OCI-LY3 (cell line): ENCODE data around the gene NKIRAS2.
A peak's percentile ranks its signal among the peaks of the same experiment; 100 is the strongest.

Experiments used
- H2AFZ ChIP-seq: fragments of 200-600, 300-600 bp; shearing (Covaris generic); 2 replicates; pipeline ENCODE4 v1.6.0; 2014; ENCODE audit warnings: antibody characterized with exemption, low read depth, low read length
- H3K27ac ChIP-seq: fragments of 200-600, 300-600 bp; sonication (generic); 2 replicates; pipeline ENCODE4 v1.5.1; 2014; ENCODE audit warnings: mild to moderate bottlenecking, low read length, moderate library complexity, mixed read lengths
- H3K27me3 ChIP-seq: fragments of 200-600, 300-600 bp; sonication (generic); 2 replicates; pipeline ENCODE4 v1.6.1; 2014; ENCODE audit warnings: low read depth, low read length, mixed read lengths
- H3K36me3 ChIP-seq: fragments of 200-600, 300-600 bp; sonication (generic); replicated peaks from 2 replicates; pipeline ENCODE3; 2014; ENCODE audit warnings: low read depth, low read length, mixed read lengths
- H3K4me1 ChIP-seq: fragments of 300-600, 200-600 bp; sonication (generic); 2 replicates; pipeline ENCODE4 v1.6.1; 2014; ENCODE audit warnings: low read length, mixed read lengths
- H3K4me2 ChIP-seq: fragments of 200-600, 300-600 bp; sonication (generic); 2 replicates; pipeline ENCODE4 v1.6.1; 2014; ENCODE audit warnings: low read length, mixed read lengths
- H3K4me3 ChIP-seq: fragments of 300-600, 200-600 bp; sonication (generic); 2 replicates; pipeline ENCODE4 v1.5.1; 2014; ENCODE audit warnings: antibody characterized with exemption, mild to moderate bottlenecking, low read length, moderate library complexity
- H3K79me2 ChIP-seq: fragments of 300-600, 200-600 bp; shearing (Covaris generic); 2 replicates; pipeline ENCODE4 v1.6.1; 2014; ENCODE audit warnings: mild to moderate bottlenecking, low read length, mixed read lengths
- H3K9ac ChIP-seq: fragments of 300-600, 200-600 bp; shearing (Covaris generic); 2 replicates; pipeline ENCODE4 v1.6.0; 2014; ENCODE audit warnings: mild to moderate bottlenecking, low read length, moderate library complexity
- H3K9me3 ChIP-seq: fragments of 200-600, 300-600 bp; shearing (Covaris generic); 2 replicates; pipeline ENCODE4 v1.6.1; 2014; ENCODE audit warnings: low read length, mixed read lengths; ENCODE audit not compliant: insufficient read depth
- H4K20me1 ChIP-seq: fragments of 200-600, 300-600 bp; sonication (generic); 2 replicates; pipeline ENCODE4 v1.6.1; 2016; ENCODE audit warnings: low read length, mixed read lengths; ENCODE audit not compliant: insufficient read depth
- EZH2phosphoT487 ChIP-seq: fragments of 200-600 bp; shearing (Covaris generic); IDR thresholded peaks from 2 replicates; pipeline ENCODE4 v1.6.1; 2018; ENCODE audit warnings: antibody characterized with exemption, mixed run types, low read depth
- TF ChIP-seq, protein P1 (sequence below): fragments of 200-600, 300-600 bp; sonication (generic); IDR thresholded peaks from 2 replicates; pipeline ENCODE4 v1.5.1; 2014; ENCODE audit warnings: antibody characterized with exemption, low read length, low read depth

NKIRAS2 gene

GRCh38 chr17:41987642-41988041 is 32.2 kb upstream of the NKIRAS2 start:
- Histone ChIP-seq H3K27ac (peak overlapping the region; percentile 51), H3K79me2 (no peaks in the 10 kb centered on the region), H3K36me3 (peaks cover 68% of the 10 kb centered on the region)

GRCh38 chr17:41988418-41988817 is 31.5 kb upstream of the NKIRAS2 start:
- no peak overlapping the region for H2AFZ ChIP-seq
- H3K79me2 ChIP-seq = no peaks in the 10 kb centered on the region
- H3K4me1 ChIP-seq = peaks cover 41% of the 10 kb centered on the region
- TF ChIP-seq, protein P1, sequence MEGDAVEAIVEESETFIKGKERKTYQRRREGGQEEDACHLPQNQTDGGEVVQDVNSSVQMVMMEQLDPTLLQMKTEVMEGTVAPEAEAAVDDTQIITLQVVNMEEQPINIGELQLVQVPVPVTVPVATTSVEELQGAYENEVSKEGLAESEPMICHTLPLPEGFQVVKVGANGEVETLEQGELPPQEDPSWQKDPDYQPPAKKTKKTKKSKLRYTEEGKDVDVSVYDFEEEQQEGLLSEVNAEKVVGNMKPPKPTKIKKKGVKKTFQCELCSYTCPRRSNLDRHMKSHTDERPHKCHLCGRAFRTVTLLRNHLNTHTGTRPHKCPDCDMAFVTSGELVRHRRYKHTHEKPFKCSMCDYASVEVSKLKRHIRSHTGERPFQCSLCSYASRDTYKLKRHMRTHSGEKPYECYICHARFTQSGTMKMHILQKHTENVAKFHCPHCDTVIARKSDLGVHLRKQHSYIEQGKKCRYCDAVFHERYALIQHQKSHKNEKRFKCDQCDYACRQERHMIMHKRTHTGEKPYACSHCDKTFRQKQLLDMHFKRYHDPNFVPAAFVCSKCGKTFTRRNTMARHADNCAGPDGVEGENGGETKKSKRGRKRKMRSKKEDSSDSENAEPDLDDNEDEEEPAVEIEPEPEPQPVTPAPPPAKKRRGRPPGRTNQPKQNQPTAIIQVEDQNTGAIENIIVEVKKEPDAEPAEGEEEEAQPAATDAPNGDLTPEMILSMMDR = no peak
- TF ChIP-seq EZH2phosphoT487 = no peak
- no peak overlapping the region for H3K4me2 ChIP-seq
- H3K9me3 ChIP-seq = no peaks in the 10 kb centered on the region
- no peaks in the 10 kb centered on the region for H4K20me1 ChIP-seq
- peak overlapping the region; percentile 51 for H3K27ac ChIP-seq
- H3K4me3 ChIP-seq = no peak overlapping the region
- no peak overlapping the region for H3K9ac ChIP-seq
- H3K27me3 ChIP-seq = no peaks in the 10 kb centered on the region
- peaks cover 71% of the 10 kb centered on the region for H3K36me3 ChIP-seq

More at GRCh38 chr17:41987642-41988041, 32.2 kb upstream of the NKIRAS2 start:
- Histone ChIP-seq H3K9ac (no peak overlapping the region), H3K4me1 (peaks cover 49% of the 10 kb centered on the region), H3K9me3 (no peaks in the 10 kb centered on the region), H3K4me3 (no peak overlapping the region), H3K27me3 (no peaks in the 10 kb centered on the region), H3K4me2 (no peak overlapping the region), H4K20me1 (no peaks in the 10 kb centered on the region), H2AFZ (no peak overlapping the region)
- TF ChIP-seq EZH2phosphoT487 = no peak
- TF ChIP-seq, protein P1 = no peak

DNA sequence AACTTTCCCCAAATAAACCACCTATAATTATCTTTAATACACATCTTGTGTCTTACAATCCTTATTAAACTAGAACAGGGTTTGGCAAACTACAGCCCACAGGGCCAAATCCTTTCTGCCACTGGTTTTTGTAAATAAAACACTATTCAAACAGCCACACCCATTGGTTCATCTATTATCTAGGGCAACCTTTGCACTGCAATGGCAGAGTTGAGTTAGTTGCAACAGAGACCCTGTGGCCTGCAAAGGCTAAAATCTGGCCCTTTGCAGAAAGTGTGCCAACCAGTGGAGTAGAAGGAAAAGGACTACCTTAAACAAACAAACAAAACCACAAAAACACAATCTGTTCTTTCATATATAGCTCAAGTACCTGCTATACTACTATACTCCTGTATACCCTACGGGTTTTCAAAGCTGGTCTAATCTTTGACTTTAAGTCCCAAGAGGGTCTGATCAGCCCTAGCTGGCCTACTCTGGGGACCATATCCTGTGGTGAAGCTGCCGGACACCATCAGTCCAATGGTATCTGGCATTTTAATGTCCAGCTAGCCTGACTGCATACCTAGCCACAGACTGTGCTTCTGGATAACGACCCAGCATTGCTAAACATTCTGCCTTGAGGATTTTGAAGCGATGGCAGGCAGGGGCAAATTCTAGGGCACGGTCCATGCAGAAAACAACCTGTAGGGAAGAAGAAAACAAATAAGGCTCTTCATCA is 30.0 kb upstream of the NKIRAS2 start:
- Histone ChIP-seq H4K20me1 (no peaks in the 10 kb centered on the region), H3K9me3 (no peaks in the 10 kb centered on the region), H3K4me1 (peaks cover 30% of the 10 kb centered on the region), H3K79me2 (peaks cover 3% of the 10 kb centered on the region), H3K9ac (no peak overlapping the region), H3K27me3 (no peaks in the 10 kb centered on the region), H3K27ac (no peak overlapping the region), H3K36me3 (peaks cover 72% of the 10 kb centered on the region), H3K4me2 (no peak overlapping the region), H2AFZ (no peak overlapping the region), H3K4me3 (no peak overlapping the region)
- no peak for TF ChIP-seq EZH2phosphoT487
- TF ChIP-seq, protein P1 = no peak

- no peak overlapping the region for H3K4me2 ChIP-seq
- H3K9ac ChIP-seq = no peak overlapping the region
- no peaks in the 10 kb centered on the region for H3K9me3 ChIP-seq
- H4K20me1 ChIP-seq = no peaks in the 10 kb centered on the region
- peaks cover 42% of the 10 kb centered on the region for H3K4me1 ChIP-seq
- peaks cover 10% of the 10 kb centered on the region for H3K79me2 ChIP-seq
- no peak for TF ChIP-seq EZH2phosphoT487
- TF ChIP-seq, protein P1 = no peak
- peaks cover 70% of the 10 kb centered on the region for H3K36me3 ChIP-seq
- no peak overlapping the region for H2AFZ ChIP-seq
- no peak overlapping the region for H3K27ac ChIP-seq
- no peak overlapping the region for H3K4me3 ChIP-seq
- H3K27me3 ChIP-seq = no peaks in the 10 kb centered on the region
Measured at GRCh38 chr17:41992576-41992975, 27.3 kb upstream of the NKIRAS2 start.
